Measurements from ENCODE around the gene FAM3B. TPM values are rescaled to one million over a fixed set of nuclear protein-coding genes. Genes with fewer than 3 reads are reported as not detected.

Gene FAM3B
- total and polyA plus RNA-seq, 2 of the 4 experiments (the other 2 are of a cell fraction), result not detected

DNA sequence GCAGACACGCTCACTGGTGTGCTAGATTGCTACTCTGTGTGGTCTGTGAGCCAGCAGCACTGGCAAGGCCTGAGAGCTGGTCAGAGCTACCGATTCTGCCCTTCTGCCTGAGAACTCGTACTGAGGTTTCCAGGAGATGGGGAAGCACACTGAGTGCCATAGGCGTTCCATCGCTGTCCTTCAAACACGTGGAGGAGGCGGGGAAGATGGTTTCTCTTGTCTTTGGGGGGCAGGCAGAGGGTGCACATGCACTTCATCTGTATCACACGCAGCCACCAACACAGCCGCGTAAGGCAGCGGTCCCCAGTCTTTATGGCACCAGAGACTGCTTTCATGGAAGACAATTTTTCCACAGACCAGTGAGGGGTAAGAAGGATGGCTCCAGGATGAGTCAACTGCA is 85.6 kb downstream of the FAM3B start:
- ATAC-seq (ENCODE audit: low read depth) (no peak), DNase-seq (no peak)
- no peak overlapping the region for H3K4ac ChIP-seq (ENCODE audit: low read depth, low read length)
- H3K9me1 ChIP-seq (ENCODE audit: insufficient read depth, low read length), result no peaks in the 10 kb centered on the region
- 94% methylated on average over 3 of the region's 11 CpGs; no CpG with 5 or more reads in 1 of the 2 experiments for WGBS, 2 experiments (ENCODE audit: extremely low coverage in 2 of 2, insufficient read length in 1 of 2)
- in situ Hi-C loops (cut with MboI; ENCODE audit: low sequenced_read_pairs), result loop anchor here (10.0 kb wide), 1 partner anchor 113 kb away; no protein-coding TSS in a partner anchor
- intact Hi-C loops (cut with micrococcal nuclease), result no loop called here
- H3K4me3 ChIP-seq (ENCODE audit: insufficient read depth, low read depth, low read length), result no peak overlapping the region
- no peaks in the 10 kb centered on the region for H4K20me1 ChIP-seq (ENCODE audit: insufficient read depth, low read length)
- H4K91ac ChIP-seq (ENCODE audit: insufficient read depth, low read depth, low read length), result no peak overlapping the region
- no peak overlapping the region for H3K14ac ChIP-seq (replicated peaks; ENCODE audit: low read depth, low read length)
- H2BK5ac ChIP-seq (ENCODE audit: low read depth, low read length, poor library complexity, severe bottlenecking), result no peak overlapping the region
- TF ChIP-seq MAZ (IDR thresholded peaks at IDR 0.05; ENCODE audit: borderline replicate concordance, low read depth, low read length) (no peak), MXI1 (IDR thresholded peaks at IDR 0.05; ENCODE audit: borderline replicate concordance, low read depth, low read length) (no peak), CEBPB (IDR thresholded peaks at IDR 0.05; ENCODE audit: low read depth, low read length) (no peak), FOS (IDR thresholded peaks at IDR 0.05; ENCODE audit: low read depth, low read length) (no peak), RCOR1 (IDR thresholded peaks at IDR 0.05; ENCODE audit: insufficient replicate concordance, low read length) (no peak), NFE2L2 (IDR thresholded peaks at IDR 0.05; ENCODE audit: low read depth, low read length) (no peak), RFX5 (IDR thresholded peaks at IDR 0.05; ENCODE audit: low read depth, low read length) (no peak)
- TF ChIP-seq, protein P1, sequence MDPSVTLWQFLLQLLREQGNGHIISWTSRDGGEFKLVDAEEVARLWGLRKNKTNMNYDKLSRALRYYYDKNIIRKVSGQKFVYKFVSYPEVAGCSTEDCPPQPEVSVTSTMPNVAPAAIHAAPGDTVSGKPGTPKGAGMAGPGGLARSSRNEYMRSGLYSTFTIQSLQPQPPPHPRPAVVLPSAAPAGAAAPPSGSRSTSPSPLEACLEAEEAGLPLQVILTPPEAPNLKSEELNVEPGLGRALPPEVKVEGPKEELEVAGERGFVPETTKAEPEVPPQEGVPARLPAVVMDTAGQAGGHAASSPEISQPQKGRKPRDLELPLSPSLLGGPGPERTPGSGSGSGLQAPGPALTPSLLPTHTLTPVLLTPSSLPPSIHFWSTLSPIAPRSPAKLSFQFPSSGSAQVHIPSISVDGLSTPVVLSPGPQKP (IDR thresholded peaks at IDR 0.05; ENCODE audit: borderline replicate concordance, low read depth, low read length), result no peak
- TF ChIP-seq, protein P2, sequence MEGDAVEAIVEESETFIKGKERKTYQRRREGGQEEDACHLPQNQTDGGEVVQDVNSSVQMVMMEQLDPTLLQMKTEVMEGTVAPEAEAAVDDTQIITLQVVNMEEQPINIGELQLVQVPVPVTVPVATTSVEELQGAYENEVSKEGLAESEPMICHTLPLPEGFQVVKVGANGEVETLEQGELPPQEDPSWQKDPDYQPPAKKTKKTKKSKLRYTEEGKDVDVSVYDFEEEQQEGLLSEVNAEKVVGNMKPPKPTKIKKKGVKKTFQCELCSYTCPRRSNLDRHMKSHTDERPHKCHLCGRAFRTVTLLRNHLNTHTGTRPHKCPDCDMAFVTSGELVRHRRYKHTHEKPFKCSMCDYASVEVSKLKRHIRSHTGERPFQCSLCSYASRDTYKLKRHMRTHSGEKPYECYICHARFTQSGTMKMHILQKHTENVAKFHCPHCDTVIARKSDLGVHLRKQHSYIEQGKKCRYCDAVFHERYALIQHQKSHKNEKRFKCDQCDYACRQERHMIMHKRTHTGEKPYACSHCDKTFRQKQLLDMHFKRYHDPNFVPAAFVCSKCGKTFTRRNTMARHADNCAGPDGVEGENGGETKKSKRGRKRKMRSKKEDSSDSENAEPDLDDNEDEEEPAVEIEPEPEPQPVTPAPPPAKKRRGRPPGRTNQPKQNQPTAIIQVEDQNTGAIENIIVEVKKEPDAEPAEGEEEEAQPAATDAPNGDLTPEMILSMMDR (conservative IDR thresholded peaks at IDR 0.05; ENCODE audit: low read depth, low read length), result no peak
- TF ChIP-seq, protein P3, sequence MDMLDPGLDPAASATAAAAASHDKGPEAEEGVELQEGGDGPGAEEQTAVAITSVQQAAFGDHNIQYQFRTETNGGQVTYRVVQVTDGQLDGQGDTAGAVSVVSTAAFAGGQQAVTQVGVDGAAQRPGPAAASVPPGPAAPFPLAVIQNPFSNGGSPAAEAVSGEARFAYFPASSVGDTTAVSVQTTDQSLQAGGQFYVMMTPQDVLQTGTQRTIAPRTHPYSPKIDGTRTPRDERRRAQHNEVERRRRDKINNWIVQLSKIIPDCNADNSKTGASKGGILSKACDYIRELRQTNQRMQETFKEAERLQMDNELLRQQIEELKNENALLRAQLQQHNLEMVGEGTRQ (IDR thresholded peaks at IDR 0.05; ENCODE audit: low read depth, low read length), result no peak
- H4K5ac ChIP-seq (ENCODE audit: low read depth, low read length), result no peak overlapping the region
- BruUV-seq (replicated peaks), result no TSS peak
- H2BK15ac ChIP-seq (ENCODE audit: low read depth, low read length), result no peak overlapping the region
- ChIA-PET POLR2A (ENCODE audit: unreplicated experiment) (no interaction called here), CTCF (no interaction called here)
- no peaks in the 10 kb centered on the region for H3K79me1 ChIP-seq (ENCODE audit: low read depth in 1 of 2, low read length in 2 of 2)
- no peaks in the 10 kb centered on the region for H3K36me3 ChIP-seq (ENCODE audit: control insufficient read depth, insufficient read depth, low read length)
- no peak overlapping the region for H4K8ac ChIP-seq (ENCODE audit: low read depth in 2 of 2, low read length in 2 of 2)
- no peak overlapping the region for H3K4me2 ChIP-seq (ENCODE audit: low read depth, low read length)
- H3K56ac ChIP-seq (ENCODE audit: extremely low read depth, insufficient read depth, low read length), result no peak overlapping the region
- no peak overlapping the region for H3K23ac ChIP-seq (ENCODE audit: low read depth, low read length)
- no peaks in the 10 kb centered on the region for H3K9me3 ChIP-seq (ENCODE audit: control insufficient read depth, insufficient read depth, low read length)
- H3K27ac ChIP-seq (ENCODE audit: insufficient read depth, low read length), result no peak overlapping the region
- H2BK20ac ChIP-seq (ENCODE audit: low read depth, low read length), result no peak overlapping the region
- no peak overlapping the region for H2AK5ac ChIP-seq (ENCODE audit: low read depth, low read length)
- H2AK9ac ChIP-seq (replicated peaks; ENCODE audit: low read depth, low read length, poor library complexity), result no peak overlapping the region
- H2BK120ac ChIP-seq (ENCODE audit: low read depth, low read length), result no peak overlapping the region
- H3K9ac ChIP-seq (ENCODE audit: low read depth, low read length), result no peak overlapping the region
- H2AFZ ChIP-seq (replicated peaks; ENCODE audit: low read length, poor library complexity), result no peak overlapping the region
- H3K18ac ChIP-seq (ENCODE audit: low read depth, low read length), result no peak overlapping the region
- peaks cover 1% of the 10 kb centered on the region; the same call in 1 of the 2 replicates for H3K27me3 ChIP-seq (ENCODE audit: control insufficient read depth, insufficient read depth, low read length)
- no peaks in the 10 kb centered on the region for H3K4me1 ChIP-seq (ENCODE audit: control insufficient read depth, insufficient read depth, low read length)
- dilution Hi-C loops (cut with HindIII; ENCODE audit: low sequenced_read_pairs, unreplicated experiment), result no loop called here

Data from IMR-90 (cell line).